T-helper 2 cell (primary cell): ENCODE measurements around the gene MYO1G.
A peak's percentile ranks its signal among the peaks of the same experiment; 100 is the strongest.

Experiments used
- DNase-seq, 5 experiments: peaks; one replicate each; pipeline versions ENCODE4 v3.0.0 to v3.0.0-alpha.2; 2012 to 2022

The MYO1G gene

DNA sequence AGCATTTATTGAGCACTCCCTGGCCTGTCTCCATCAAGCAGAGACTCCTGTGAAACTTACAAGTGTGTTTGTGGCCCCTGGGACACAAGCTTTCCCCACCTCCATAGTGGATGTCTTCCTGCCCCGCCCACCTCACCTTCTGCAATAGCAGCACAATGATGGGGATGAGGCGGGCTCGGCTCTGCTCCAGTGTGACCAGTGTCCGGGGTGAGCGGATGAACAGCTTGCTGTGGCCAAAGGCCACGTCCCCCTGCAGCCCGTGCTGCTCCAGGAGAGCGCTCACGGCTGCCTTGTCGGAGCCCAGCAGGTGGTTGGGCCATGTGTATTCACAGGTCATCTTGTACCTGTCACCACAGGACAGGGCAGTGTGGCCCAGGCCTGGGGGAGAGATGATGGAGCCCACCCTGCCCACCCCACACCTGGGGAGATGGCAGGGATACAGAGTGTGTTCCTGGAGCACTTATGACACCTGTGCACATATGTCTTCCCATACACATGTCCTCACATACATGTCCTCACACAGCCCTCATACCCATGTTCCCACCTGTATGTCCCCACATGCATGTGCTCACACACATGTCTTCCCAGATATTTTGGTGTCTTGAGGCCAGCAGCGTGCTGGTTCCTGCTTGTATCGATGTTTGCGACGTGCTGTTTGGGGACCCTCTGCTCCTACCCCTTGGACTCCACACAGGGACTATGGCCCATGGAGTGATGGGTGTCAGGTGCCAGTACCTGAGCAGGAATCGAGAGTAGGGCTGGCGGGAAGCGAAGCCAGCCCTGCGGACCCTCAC, 12.7 kb downstream of the MYO1G start:
- DNase-seq = peak in 1 of 5 experiments; percentile 11

DNA sequence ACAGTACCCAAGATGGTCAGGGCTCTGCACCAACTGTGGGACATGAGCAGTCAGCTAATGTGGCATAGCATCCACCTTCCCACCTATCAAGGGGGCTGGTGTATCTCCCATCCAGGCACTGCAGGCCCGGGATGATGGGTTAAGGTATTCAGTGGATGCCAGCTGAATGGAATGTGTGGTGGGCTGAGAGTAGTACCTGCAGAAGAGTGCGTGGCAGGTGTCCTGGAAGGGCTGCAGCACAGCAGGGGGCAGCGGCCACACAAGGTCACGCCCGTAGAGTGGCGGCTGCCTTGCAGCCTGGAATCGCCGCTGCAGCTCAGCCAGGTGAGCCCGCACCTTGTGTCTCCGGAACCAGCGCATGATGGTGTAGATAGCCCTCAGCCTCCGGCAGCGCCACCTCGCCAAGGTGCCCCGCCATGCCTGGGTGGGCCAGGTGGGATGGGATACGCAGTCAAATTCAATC, 13.3 kb downstream of the MYO1G start:
- DNase-seq = peak in 1 of 5 experiments; percentile 14

- peak in 1 of 5 experiments; percentile 13 for DNase-seq
Measured at GRCh38 chr7:44964831-44965440, 13.9 kb downstream of the MYO1G start.

GRCh38 chr7:44964384-44964830, 14.4 kb downstream of the MYO1G start:
- DNase-seq = peak in 1 of 5 experiments; percentile 43

DNA sequence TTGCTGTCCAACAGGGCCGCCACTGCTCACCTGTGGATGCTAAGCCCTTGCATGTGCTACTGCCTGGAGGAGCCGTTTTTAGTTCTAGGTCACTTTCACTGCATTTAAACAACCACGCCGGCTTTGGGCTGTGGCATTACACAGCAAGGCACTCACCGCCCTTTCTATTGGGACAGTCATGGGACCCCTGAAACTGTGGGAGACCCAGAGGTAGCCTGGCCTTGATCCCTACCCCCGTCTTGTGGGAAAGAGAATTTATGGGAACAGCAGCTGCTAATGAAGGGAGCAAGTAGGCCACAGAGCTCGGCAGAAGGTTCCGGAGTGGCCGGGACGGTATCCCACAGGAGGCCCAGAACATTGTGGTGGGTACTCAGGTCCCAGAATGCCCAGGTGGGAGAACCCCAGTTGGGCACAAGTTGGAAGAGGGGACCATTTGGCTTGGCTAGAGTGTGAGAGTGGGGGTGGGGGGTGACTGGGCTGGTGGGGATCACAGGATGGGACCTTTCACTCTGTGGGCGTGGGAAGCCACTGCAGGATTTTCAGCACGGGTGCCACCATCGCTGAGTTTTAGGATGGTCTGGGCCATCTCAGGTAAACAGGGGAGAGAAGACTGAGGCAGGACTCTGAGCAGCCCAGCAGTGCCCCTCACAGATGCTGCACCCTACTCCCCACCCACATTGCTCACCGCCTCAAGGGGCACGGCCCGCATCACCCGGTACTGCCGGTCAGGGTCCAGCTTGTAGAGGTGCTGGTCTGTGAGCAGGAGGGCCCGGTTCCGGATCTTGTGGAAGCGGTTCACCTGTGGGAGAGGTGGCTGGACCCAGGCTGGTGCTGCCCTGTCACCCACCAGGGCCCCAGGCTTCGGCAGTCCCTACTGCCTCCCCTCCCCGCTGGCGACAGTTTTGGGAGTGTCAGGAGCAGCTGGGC, 15.2 kb downstream of the MYO1G start:
- DNase-seq = peak in 1 of 5 experiments; percentile 22

DNA sequence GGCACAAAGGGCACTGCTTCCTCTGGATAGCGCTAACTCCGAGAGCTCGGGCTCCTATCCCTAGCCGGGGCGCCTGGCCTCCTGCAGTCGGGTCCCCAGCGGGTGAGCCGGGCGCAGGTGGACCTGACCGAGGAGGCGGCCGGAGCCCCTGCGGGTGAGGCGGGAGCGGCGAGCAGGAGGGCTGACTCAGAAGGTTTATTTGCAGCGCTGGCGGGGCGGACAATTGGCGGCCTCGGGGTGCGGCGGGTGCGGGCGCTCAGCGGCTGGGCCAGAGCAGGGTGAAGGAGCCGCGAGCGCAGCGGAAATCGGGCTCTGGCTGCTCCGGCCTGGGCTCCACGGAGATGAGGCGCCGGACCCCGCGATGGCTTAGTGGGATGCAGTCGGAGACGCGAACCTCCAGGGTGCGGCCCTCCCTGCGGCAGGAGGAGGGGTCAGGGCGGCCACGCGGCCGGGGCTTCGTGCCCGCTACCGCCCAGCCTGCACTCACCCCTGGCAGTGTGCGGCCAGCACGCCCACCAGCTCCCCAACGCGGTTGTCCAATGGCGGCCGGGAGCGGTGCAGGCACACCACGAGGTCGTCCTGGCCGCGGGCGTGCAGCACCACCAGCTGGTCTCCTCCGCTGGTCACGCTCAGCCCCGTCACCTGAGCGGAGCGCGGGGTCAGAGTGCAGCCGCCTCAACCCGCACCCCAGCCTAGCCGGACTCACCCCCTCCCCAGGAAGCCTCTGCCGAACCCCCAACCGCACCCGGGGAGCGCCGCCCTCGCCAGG, 16.1 kb downstream of the MYO1G start:
- no peak for DNase-seq

GRCh38 chr7:44961844-44962482, 16.9 kb downstream of the MYO1G start:
- DNase-seq = peak in 1 of 5 experiments; percentile 52

GRCh38 chr7:44960011-44960580, 18.7 kb downstream of the MYO1G start:
- peak in 1 of 5 experiments; percentile 20 for DNase-seq

GRCh38 chr7:44959433-44959951, 19.3 kb downstream of the MYO1G start:
- peak in 3 of 5 experiments; percentile 37 to 76 (median 65) for DNase-seq

DNA sequence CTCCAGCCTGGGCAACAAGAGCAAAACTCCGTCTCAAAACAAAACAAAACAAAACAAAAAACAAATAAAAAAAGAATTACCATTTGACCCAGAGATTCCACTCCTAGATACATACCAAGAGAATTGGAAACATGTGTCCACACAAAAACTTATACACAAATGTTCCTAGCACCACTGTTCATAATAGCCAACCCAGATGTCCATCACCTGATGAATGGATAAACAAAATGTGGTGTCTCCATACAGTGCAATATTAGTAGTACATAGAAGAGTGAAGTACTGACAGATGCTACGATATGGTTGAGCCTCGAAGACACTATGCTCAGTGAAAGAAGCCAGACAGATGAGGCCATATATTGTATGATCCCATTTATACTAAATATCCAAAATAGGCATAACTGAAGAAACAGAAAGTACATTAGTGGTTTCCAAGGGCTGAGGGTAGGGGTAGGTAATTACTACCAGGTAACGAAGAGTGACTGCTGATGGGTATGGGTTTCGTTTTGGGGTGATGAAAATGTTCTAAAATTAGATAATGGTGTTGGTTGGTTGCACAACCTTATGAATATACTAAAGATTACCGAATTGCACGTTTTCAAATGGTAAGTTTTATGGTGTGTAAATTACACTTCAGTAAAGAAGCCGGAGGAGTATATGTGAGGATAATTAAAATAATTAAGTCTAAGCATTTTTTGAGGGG, 20.0 kb downstream of the MYO1G start:
- peak in 1 of 5 experiments; percentile 7 for DNase-seq

- peak in 1 of 5 experiments; percentile 9 for DNase-seq
Measured at GRCh38 chr7:44956157-44956766, 22.6 kb downstream of the MYO1G start.

DNA sequence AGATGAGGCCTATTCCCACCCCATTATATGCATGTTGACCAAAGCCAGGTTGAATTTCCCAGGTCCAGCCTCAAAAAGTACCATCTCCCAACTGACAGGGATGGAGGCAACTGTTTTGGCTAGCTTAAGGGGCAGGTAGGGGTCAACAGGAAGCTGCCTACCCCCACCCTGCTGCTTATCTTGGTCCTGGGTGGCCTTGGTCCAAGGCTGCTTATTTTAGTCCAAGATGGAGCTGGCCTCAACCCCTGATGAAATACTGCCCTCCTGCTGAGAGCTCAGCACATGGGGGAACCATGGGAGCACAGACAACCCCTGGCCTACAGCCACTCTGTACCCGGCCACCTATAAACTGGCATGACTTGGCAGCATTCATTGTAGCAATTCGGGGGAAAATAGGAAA, 23.1 kb downstream of the MYO1G start:
- peak in 1 of 5 experiments; percentile 2 for DNase-seq

- DNase-seq = no peak
Measured at GRCh38 chr7:44953156-44953555, 25.7 kb downstream of the MYO1G start.

DNA sequence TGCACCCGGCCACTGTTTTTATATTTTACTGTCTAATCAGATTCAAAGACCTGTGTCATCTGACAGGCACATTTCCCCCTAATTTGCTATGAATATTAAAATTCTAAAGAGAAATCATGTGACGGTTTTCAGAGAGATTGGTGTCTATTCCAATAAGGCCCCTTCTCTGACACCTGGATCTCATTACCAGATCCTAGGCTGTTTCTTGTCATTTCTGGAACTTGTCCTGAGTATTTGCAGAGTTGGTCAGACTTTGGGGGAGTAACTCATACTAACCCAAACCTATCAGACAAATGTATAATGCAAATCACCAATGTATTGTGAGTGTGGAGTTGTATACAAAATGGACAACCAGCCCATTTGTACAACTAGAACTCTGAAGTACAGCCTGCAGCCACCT, 29.5 kb downstream of the MYO1G start:
- DNase-seq = no peak

- DNase-seq = no peak
Measured at GRCh38 chr7:44945479-44945878, 33.3 kb downstream of the MYO1G start.

DNA sequence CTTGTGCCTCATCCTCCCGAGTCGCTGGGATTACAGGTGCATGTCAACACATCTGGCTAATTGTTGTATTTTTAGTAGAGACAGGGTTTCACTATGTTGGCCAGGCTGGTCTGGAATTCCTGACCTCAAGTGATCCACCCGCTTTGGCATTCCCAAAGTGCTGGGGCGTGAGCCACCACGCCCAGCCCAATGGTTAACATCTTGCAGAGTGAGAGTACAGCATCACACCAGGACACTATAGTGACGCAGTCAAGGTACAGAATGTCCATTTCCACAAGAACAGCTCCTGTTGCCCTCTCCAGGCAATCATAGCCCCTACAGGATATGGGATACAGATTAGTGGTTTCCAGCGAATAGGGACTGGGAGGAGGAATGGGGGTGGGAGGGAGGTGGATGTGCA, 34.0 kb downstream of the MYO1G start:
- no peak for DNase-seq

- DNase-seq = no peak
Measured at GRCh38 chr7:44943631-44944030, 35.2 kb downstream of the MYO1G start.

- DNase-seq = no peak
Measured at GRCh38 chr7:44937426-44937825, 41.4 kb downstream of the MYO1G start.

- DNase-seq = peak in 1 of 5 experiments; percentile 45
Measured at GRCh38 chr7:44936322-44936721, 42.5 kb downstream of the MYO1G start.

DNA sequence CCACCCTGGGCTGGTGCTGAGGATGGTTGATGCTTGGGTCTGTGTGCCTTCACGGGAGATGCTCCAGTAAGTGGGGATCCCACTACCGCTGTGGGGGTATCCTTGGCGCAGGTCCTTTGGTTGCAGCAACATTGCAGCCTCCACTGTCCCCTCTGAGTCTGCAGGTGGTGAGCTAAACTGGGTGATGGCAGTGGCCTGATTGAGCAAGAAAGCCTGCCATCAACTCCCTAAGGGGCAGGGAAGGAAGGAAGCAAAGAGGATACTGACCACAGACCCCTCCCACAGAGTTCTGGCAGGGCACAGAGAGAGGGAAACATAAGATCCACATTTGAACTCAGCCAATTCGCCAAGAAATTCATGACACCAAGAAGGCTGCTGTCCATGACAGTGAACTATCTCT, 43.2 kb downstream of the MYO1G start:
- DNase-seq = no peak
